ENCODE results near the gene HOXD1. TPM values are rescaled to one million over a fixed set of nuclear protein-coding genes. Genes with fewer than 3 reads are reported as not detected.

Gene HOXD1
- total RNA-seq, 1 experiment from 2014 or later, result not detected

DNA sequence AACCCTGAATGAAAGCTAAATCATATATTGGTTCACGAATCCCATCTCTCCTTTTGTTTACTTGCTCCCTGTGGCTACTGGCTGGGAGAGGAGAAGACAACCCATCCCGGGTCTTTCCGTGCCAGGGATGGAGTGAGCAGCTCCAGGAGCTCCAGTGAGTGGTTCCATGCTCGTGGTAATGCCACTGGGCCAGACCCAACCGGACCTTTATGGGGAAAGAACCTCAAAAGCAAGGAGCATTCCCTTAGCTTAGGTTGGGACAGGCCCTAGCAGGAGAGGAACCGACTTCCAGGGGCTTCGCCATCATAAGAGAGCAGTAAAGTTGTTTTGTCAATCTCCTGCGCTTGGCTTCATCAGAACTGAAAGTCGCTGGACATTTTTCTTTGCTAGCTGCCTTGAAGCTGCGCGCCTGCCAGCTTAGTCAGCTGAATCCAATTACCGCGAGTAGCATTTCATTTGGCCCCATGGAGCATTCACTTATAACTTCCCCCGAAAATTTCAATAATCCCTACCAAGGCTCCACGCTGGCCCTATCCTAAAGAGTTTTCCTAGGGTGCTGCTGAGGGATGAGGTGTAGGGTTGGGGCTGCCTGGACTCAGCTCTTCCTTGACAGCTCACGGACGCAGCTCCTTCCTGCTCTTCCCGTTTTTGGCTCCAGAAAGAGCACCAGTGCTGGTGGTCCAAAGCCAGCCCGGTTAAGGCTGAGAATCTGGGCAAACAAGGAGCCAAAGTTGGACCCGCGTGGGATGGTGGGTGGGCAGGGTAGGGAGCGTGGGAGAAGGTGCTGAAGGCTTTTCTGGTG, 26.4 kb upstream of the HOXD1 start:
- Histone ChIP-seq H3K9me3 (ENCODE audit: control insufficient read depth, low read depth, low read length) (no peaks in the 10 kb centered on the region), H4K20me1 (ENCODE audit: control insufficient read depth, insufficient read depth, insufficient read length) (peaks cover 2% of the 10 kb centered on the region), H3K4ac (ENCODE audit: low read depth, low read length) (no peak overlapping the region), H2BK20ac (ENCODE audit: low read depth, low read length, poor library complexity, severe bottlenecking) (no peak overlapping the region), H4K91ac (ENCODE audit: insufficient read length, low read depth, low read length) (no peak overlapping the region), H2BK5ac (ENCODE audit: insufficient read length, low read length) (no peak overlapping the region), H3K79me2 (ENCODE audit: insufficient read depth, low read length) (no peaks in the 10 kb centered on the region), H3K23me2 (ENCODE audit: insufficient read length, low read depth, low read length, poor library complexity, severe bottlenecking) (no peaks in the 10 kb centered on the region), H3K56ac (ENCODE audit: insufficient read length, low read depth, low read length) (no peak overlapping the region), H2AK5ac (ENCODE audit: insufficient read length, low read length) (no peak overlapping the region), H2BK12ac (ENCODE audit: insufficient read length, low read depth, low read length) (no peak overlapping the region), H3K14ac (ENCODE audit: insufficient read depth, low read length) (no peak overlapping the region), H3K4me2 (ENCODE audit: insufficient read depth, insufficient read length, low read length) (no peak overlapping the region), H3T11ph (ENCODE audit: low read length) (no peak overlapping the region), H2BK15ac (ENCODE audit: low read depth, low read length) (no peak overlapping the region), H3K9ac (ENCODE audit: extremely low read depth, insufficient read length, low read length) (no peak overlapping the region), H4K8ac (replicated peaks; ENCODE audit: insufficient read length, low read depth, low read length) (no peak overlapping the region), H2AFZ (ENCODE audit: low read length) (no peak overlapping the region), H3K18ac (ENCODE audit: insufficient read length, low read depth, low read length) (no peak overlapping the region), H3K23ac (ENCODE audit: insufficient read length, low read depth, low read length) (no peak overlapping the region), H4K5ac (ENCODE audit: insufficient read length, low read depth, low read length) (no peak overlapping the region), H3K27me3 (ENCODE audit: insufficient read depth, low read length) (peaks cover 99% of the 10 kb centered on the region), H3K4me1 (ENCODE audit: insufficient read depth, low read length) (no peaks in the 10 kb centered on the region), H3K27ac (ENCODE audit: insufficient read length, low read depth, low read length) (no peak overlapping the region), H2BK120ac (ENCODE audit: low read depth, low read length, poor library complexity, severe bottlenecking) (no peak overlapping the region), H3K79me1 (ENCODE audit: insufficient read depth, low read depth, low read length, poor library complexity, severe bottlenecking) (no peaks in the 10 kb centered on the region)
- no peaks in the 10 kb centered on the region; a peak in 1 of 7 replicates for H3K36me3 Mint-ChIP-seq (ENCODE audit: insufficient read depth in 1 of 3, low read depth in 3 of 3)
- WGBS (ENCODE audit: extremely low coverage, insufficient read length, low lambda C conversion rate), result no CpG with 5 or more reads among the region's 22 CpGs
- DNase-seq, result no peak
- H3K4me3 Mint-ChIP-seq, result no peak overlapping the region
- H3K4me1 Mint-ChIP-seq, result peaks cover 6 to 38% of the 10 kb centered on the region in 2 experiments; a peak in 3 of 4 replicates
- H3K9me3 Mint-ChIP-seq, result peaks cover 2 to 5% of the 10 kb centered on the region in 2 experiments; a peak in 3 of 5 replicates
- H3K27me3 Mint-ChIP-seq (ENCODE audit: low read depth), result peaks cover 100% of the 10 kb centered on the region
- TF ChIP-seq CTCF (conservative IDR thresholded peaks at IDR 0.05), result no peak
- no peak overlapping the region for H3K27ac Mint-ChIP-seq
